HepG2 (cell line): ENCODE data around the gene TGM2. TPM values are rescaled to one million over a fixed set of nuclear protein-coding genes. Genes with fewer than 3 reads are reported as not detected.

Source experiments
- AHR ChIP-seq: IDR thresholded peaks from 2 replicates; pipeline ENCODE4 v1.6.1; 2018; ENCODE audit warnings: missing genetic modification reagents, missing compliant biosample characterization
- BHLHE40 ChIP-seq: IDR thresholded peaks from 2 replicates; pipeline ENCODE4 v1.6.1; 2011; ENCODE audit warnings: low read length, improper control_type of control experiment
- CHD4 ChIP-seq: fragments of 200-600 bp; sonication (generic); IDR thresholded peaks from 2 replicates; pipeline ENCODE4 v1.7.0; 2017; ENCODE audit warnings: mild to moderate bottlenecking, low read length, borderline replicate concordance
- GATA4 ChIP-seq: sonication (generic); IDR thresholded peaks from 2 replicates; pipeline ENCODE4 v1.6.1; 2016; ENCODE audit warnings: antibody characterized with exemption, low read depth, borderline replicate concordance
- HIVEP1 ChIP-seq: sonication (generic); formaldehyde crosslinking; IDR thresholded peaks from 2 replicates; pipeline ENCODE4 v1.4.0; 2020; ENCODE audit warnings: mild to moderate bottlenecking, missing genetic modification reagents
- MED13 ChIP-seq: sonication (generic); formaldehyde crosslinking; IDR thresholded peaks from 2 replicates; pipeline ENCODE4 v1.5.0; 2020; ENCODE audit warnings: missing genetic modification reagents
- MEIS1 ChIP-seq: sonication (generic); formaldehyde crosslinking; IDR thresholded peaks from 2 replicates; pipeline ENCODE4 v1.9.0; 2021; ENCODE audit warnings: mild to moderate bottlenecking, missing genetic modification reagents, moderate library complexity, borderline replicate concordance
- MIXL1 ChIP-seq: IDR thresholded peaks from 2 replicates; pipeline ENCODE4 v1.6.1; 2016
- MTA1 ChIP-seq: sonication (generic); formaldehyde crosslinking; IDR thresholded peaks from 2 replicates; pipeline ENCODE4 v1.4.0; 2020; ENCODE audit warnings: missing genetic modification reagents, mild to moderate bottlenecking, borderline replicate concordance
- PHF20 ChIP-seq: sonication (generic); formaldehyde crosslinking; IDR thresholded peaks from 2 replicates; pipeline ENCODE4 v1.5.0; 2020; ENCODE audit warnings: mild to moderate bottlenecking, missing genetic modification reagents
- SRSF1 ChIP-seq: fragments of 200-400 bp; formaldehyde crosslinking; optimal IDR thresholded peaks from 2 replicates; pipeline ENCODE3; 2017; ENCODE audit warnings: mild to moderate bottlenecking, low read depth, low read length, moderate library complexity
- ZFP82 ChIP-seq: sonication (generic); formaldehyde crosslinking; IDR thresholded peaks from 2 replicates; pipeline ENCODE4 v1.5.1; 2020; ENCODE audit warnings: mild to moderate bottlenecking, missing genetic modification reagents, borderline replicate concordance
- ZNF12 ChIP-seq: sonication (generic); formaldehyde crosslinking; IDR thresholded peaks from 2 replicates; pipeline ENCODE4 v1.5.0; 2020; ENCODE audit warnings: missing genetic modification reagents
- ZNF274 ChIP-seq: sonication (generic); formaldehyde crosslinking; IDR thresholded peaks from 2 replicates; pipeline ENCODE4 v1.5.1; 2020; ENCODE audit warnings: mild to moderate bottlenecking, missing genetic modification reagents
- ZNF670 ChIP-seq: sonication (generic); formaldehyde crosslinking; IDR thresholded peaks from 2 replicates; pipeline ENCODE4 v1.8.0; 2022; ENCODE audit warnings: mild to moderate bottlenecking, missing genetic modification reagents, borderline replicate concordance
- ZNF775 ChIP-seq: sonication (generic); formaldehyde crosslinking; IDR thresholded peaks from 2 replicates; pipeline ENCODE4 v1.4.0; 2020; ENCODE audit warnings: missing genetic modification reagents, mild to moderate bottlenecking, moderate library complexity, borderline replicate concordance
- polyA plus RNA-seq, 8 experiments: library from polyadenylated mRNA; depleted of rRNA in 3 of 8; stranded (reverse) in 7 of 8; unstranded in 1 of 8; fragments of >200 nt; fragmentation: Illumina TruSeq in 4 of 8; extraction: Trizol in 4 of 8; gene quantifications; 2 replicates each; pipeline versions ENCODE4 v1.2.1 to v1.2.3, GENCODE V29; 2011 to 2016; ENCODE audit warnings: low read depth in 4 of 8, missing spikeins in 1 of 8, mixed read lengths in 1 of 8; ENCODE audit not compliant: insufficient read depth in 1 of 8
- total RNA-seq, 5 experiments: library from RNA; depleted of rRNA; stranded (reverse); fragments of >200 nt; fragmentation: Illumina TruSeq; extraction: Trizol; gene quantifications; 2 replicates each; pipeline ENCODE4 v1.2.3, GENCODE V29; 2016; ENCODE audit warnings: low read depth in 1 of 5
- TF ChIP-seq, protein P1 (sequence below): sonication (generic); formaldehyde crosslinking; IDR thresholded peaks from 2 replicates; pipeline ENCODE4 v1.5.0; 2020; ENCODE audit warnings: mild to moderate bottlenecking, missing genetic modification reagents
- TF ChIP-seq, protein P2 (sequence below): sonication (generic); formaldehyde crosslinking; IDR thresholded peaks from 2 replicates; pipeline ENCODE4 v1.4.0; 2020; ENCODE audit warnings: mild to moderate bottlenecking, missing genetic modification reagents
- TF ChIP-seq, protein P3 (sequence below): sonication (generic); formaldehyde crosslinking; conservative IDR thresholded peaks from 2 replicates; pipeline ENCODE4 v1.4.0; 2020; ENCODE audit warnings: mild to moderate bottlenecking, missing genetic modification reagents, moderate library complexity
- TF ChIP-seq, protein P4 (sequence below): conservative IDR thresholded peaks from 2 replicates; pipeline ENCODE4 v1.6.1; 2018; ENCODE audit warnings: missing genetic modification reagents

TGM2 gene
- total and polyA plus RNA-seq, 2 of the 13 experiments (the other 11 are each of a cell fraction or from before 2014, with no cell fraction given) = 4.2 to 46.4 TPM

DNA sequence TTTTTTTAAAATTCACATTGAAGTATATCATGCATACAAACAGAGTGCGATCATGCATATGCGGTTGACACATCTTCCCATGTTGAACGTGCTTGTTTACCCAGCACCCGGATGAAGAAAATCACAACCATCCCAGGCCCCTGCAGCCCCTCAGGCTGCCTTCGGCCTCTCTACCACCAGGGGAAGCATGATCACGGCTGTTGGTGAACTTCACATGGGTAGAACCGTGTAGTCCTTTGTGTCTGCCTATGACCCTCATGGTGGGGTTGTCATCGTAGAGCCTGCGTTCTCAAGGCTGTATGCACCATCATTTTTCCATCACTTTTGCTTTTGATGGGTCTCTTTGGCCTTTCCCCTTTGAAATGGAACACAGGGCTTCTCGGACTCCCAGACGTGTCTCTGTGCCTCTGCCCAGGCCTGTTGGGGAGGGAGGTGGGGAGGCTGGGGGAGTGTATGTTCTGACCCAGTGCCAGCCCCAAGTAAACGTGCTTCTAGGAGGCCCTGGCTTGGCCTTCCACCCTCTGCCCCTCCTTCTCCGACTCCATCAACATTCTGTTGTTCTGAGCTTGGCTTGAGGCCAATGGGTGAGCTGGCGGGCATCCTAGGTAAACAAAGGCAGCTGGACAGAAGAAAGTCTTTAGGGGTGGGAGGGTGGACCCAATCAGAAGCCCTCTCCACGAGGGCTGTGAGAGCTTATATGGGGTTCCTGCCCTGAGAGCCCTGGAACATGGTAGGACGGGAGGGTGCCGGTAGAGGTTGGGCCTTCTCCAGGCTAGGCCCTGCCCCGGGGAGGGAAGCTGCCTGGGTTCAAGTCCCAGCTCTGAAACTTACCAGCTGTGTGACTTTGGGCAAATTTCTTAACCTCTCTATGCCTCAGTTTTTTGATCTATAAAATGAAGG, 39.7 kb downstream of the TGM2 start (continued):
- TF ChIP-seq, protein P1, sequence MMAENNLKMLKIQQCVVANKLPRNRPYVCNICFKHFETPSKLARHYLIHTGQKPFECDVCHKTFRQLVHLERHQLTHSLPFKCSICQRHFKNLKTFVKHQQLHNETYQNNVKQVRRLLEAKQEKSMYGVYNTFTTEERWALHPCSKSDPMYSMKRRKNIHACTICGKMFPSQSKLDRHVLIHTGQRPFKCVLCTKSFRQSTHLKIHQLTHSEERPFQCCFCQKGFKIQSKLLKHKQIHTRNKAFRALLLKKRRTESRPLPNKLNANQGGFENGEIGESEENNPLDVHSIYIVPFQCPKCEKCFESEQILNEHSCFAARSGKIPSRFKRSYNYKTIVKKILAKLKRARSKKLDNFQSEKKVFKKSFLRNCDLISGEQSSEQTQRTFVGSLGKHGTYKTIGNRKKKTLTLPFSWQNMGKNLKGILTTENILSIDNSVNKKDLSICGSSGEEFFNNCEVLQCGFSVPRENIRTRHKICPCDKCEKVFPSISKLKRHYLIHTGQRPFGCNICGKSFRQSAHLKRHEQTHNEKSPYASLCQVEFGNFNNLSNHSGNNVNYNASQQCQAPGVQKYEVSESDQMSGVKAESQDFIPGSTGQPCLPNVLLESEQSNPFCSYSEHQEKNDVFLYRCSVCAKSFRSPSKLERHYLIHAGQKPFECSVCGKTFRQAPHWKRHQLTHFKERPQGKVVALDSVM (CRISPR knock-in tag) = 0 out of 2 replicates have a peak, but pooled peaks have one; percentile 8
- TF ChIP-seq, protein P2, sequence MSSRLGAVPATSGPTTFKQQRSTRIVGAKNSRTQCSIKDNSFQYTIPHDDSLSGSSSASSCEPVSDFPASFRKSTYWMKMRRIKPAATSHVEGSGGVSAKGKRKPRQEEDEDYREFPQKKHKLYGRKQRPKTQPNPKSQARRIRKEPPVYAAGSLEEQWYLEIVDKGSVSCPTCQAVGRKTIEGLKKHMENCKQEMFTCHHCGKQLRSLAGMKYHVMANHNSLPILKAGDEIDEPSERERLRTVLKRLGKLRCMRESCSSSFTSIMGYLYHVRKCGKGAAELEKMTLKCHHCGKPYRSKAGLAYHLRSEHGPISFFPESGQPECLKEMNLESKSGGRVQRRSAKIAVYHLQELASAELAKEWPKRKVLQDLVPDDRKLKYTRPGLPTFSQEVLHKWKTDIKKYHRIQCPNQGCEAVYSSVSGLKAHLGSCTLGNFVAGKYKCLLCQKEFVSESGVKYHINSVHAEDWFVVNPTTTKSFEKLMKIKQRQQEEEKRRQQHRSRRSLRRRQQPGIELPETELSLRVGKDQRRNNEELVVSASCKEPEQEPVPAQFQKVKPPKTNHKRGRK (CRISPR knock-in tag) = no peak
- TF ChIP-seq, protein P3, sequence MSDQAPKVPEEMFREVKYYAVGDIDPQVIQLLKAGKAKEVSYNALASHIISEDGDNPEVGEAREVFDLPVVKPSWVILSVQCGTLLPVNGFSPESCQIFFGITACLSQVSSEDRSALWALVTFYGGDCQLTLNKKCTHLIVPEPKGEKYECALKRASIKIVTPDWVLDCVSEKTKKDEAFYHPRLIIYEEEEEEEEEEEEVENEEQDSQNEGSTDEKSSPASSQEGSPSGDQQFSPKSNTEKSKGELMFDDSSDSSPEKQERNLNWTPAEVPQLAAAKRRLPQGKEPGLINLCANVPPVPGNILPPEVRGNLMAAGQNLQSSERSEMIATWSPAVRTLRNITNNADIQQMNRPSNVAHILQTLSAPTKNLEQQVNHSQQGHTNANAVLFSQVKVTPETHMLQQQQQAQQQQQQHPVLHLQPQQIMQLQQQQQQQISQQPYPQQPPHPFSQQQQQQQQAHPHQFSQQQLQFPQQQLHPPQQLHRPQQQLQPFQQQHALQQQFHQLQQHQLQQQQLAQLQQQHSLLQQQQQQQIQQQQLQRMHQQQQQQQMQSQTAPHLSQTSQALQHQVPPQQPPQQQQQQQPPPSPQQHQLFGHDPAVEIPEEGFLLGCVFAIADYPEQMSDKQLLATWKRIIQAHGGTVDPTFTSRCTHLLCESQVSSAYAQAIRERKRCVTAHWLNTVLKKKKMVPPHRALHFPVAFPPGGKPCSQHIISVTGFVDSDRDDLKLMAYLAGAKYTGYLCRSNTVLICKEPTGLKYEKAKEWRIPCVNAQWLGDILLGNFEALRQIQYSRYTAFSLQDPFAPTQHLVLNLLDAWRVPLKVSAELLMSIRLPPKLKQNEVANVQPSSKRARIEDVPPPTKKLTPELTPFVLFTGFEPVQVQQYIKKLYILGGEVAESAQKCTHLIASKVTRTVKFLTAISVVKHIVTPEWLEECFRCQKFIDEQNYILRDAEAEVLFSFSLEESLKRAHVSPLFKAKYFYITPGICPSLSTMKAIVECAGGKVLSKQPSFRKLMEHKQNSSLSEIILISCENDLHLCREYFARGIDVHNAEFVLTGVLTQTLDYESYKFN = peak; percentile 72
- 0 out of 2 replicates have a peak, but pooled peaks have one; percentile 61 for TF ChIP-seq ZNF274 (CRISPR knock-in tag)
- TF ChIP-seq MTA1 = peak; percentile 62; the same call in 1 of the 2 replicates
- TF ChIP-seq GATA4 = 0 out of 2 replicates have a peak, but pooled peaks have one; percentile 34
- 0 out of 2 replicates have a peak, but pooled peaks have one; percentile 59 for TF ChIP-seq ZNF775 (CRISPR knock-in tag)
- 0 out of 2 replicates have a peak, but pooled peaks have one; percentile 6 for TF ChIP-seq MEIS1 (CRISPR knock-in tag)
- TF ChIP-seq, protein P4, sequence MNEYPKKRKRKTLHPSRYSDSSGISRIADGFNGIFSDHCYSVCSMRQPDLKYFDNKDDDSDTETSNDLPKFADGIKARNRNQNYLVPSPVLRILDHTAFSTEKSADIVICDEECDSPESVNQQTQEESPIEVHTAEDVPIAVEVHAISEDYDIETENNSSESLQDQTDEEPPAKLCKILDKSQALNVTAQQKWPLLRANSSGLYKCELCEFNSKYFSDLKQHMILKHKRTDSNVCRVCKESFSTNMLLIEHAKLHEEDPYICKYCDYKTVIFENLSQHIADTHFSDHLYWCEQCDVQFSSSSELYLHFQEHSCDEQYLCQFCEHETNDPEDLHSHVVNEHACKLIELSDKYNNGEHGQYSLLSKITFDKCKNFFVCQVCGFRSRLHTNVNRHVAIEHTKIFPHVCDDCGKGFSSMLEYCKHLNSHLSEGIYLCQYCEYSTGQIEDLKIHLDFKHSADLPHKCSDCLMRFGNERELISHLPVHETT = no peak; the same call in 1 of the 2 replicates
- no peak for TF ChIP-seq ZFP82 (CRISPR knock-in tag)
- no peak for TF ChIP-seq MIXL1 (CRISPR knock-in tag)
- peak; percentile 41 for TF ChIP-seq SRSF1
- TF ChIP-seq PHF20 (CRISPR knock-in tag) = no peak
- TF ChIP-seq ZNF12 = peak; percentile 58
- 0 out of 2 replicates have a peak, but pooled peaks have one; percentile 25 for TF ChIP-seq HIVEP1 (CRISPR knock-in tag)
- peak; percentile 37; the same call in 1 of the 2 replicates for TF ChIP-seq AHR (CRISPR knock-in tag)
- no peak for TF ChIP-seq ZNF670
- no peak for TF ChIP-seq MED13 (CRISPR knock-in tag)
- peak; percentile 18; the same call in 1 of the 2 replicates for TF ChIP-seq BHLHE40
- peak; percentile 75; the same call in 1 of the 2 replicates for TF ChIP-seq CHD4
